Measurements from ENCODE around the gene CYP2S1.

Gene CYP2S1

GRCh38 chr19:41248895-41249294 is 55.9 kb downstream of the CYP2S1 start:
- Histone ChIP-seq H3K4me1 (no peaks in the 10 kb centered on the region), H3K27me3 (no peaks in the 10 kb centered on the region), H3K36me3 (peaks cover 89 to 100% (median 91%) of the 10 kb centered on the region in 3 donors), H3K27ac (no peak overlapping the region), H3K9me3 (no peaks in the 10 kb centered on the region), H3K4me3 (no peak overlapping the region)
- intact Hi-C loops (cut with DNase I; ENCODE audit: low total_unique reads) = no loop called here
- no peak for DNase-seq
- no peak for TF ChIP-seq CTCF (IDR thresholded peaks at IDR 0.05)

GRCh38 chr19:41249707-41250423 is 56.8 kb downstream of the CYP2S1 start:
- TF ChIP-seq CTCF (IDR thresholded peaks at IDR 0.05) = no peak
- Histone ChIP-seq H3K27me3 (no peaks in the 10 kb centered on the region), H3K27ac (no peak overlapping the region), H3K4me3 (no peak overlapping the region), H3K4me1 (no peaks in the 10 kb centered on the region), H3K9me3 (no peaks in the 10 kb centered on the region), H3K36me3 (peaks cover 89 to 100% (median 89%) of the 10 kb centered on the region in 3 donors)
- DNase-seq = no peak
- intact Hi-C loops (cut with DNase I; ENCODE audit: low total_unique reads) = no loop called here

- Histone ChIP-seq H3K9me3 (no peaks in the 10 kb centered on the region), H3K4me3 (no peak overlapping the region), H3K4me1 (no peaks in the 10 kb centered on the region), H3K27ac (no peak overlapping the region), H3K27me3 (no peaks in the 10 kb centered on the region), H3K36me3 (peaks cover 88 to 100% (median 90%) of the 10 kb centered on the region in 3 donors)
- no peak for TF ChIP-seq CTCF (IDR thresholded peaks at IDR 0.05)
- no peak for DNase-seq
- intact Hi-C loops (cut with DNase I; ENCODE audit: low total_unique reads) = no loop called here
These were observed 60.6 kb downstream of the CYP2S1 start for GRCh38 chr19:41253660-41254059.

- H3K36me3 ChIP-seq = peaks cover 82 to 100% (median 88%) of the 10 kb centered on the region in 3 donors
These were observed 62.2 kb downstream of the CYP2S1 start for GRCh38 chr19:41255171-41255570.

More at GRCh38 chr19:41255171-41255570, 62.2 kb downstream of the CYP2S1 start:
- no peaks in the 10 kb centered on the region for H3K27me3 ChIP-seq
- no peak overlapping the region for H3K4me3 ChIP-seq
- H3K4me1 ChIP-seq = no peaks in the 10 kb centered on the region
- H3K9me3 ChIP-seq = no peaks in the 10 kb centered on the region
- intact Hi-C loops (cut with DNase I; ENCODE audit: low total_unique reads) = no loop called here
- no peak overlapping the region for H3K27ac ChIP-seq
- no peak for TF ChIP-seq CTCF (IDR thresholded peaks at IDR 0.05)
- no peak for DNase-seq

All from tibial artery (tissue), 4 donors.